ENCODE data around the gene PPFIBP1.
"Not testable (repeated sequence)": the region's sequence is repeated elsewhere in the genome, so short reads cannot be mapped to it uniquely, and the experiment has no call there.

- not testable (repeated sequence) for TF ChIP-seq CTCF (CRISPR knock-in tag; IDR thresholded peaks at IDR 0.05); GABPA (IDR thresholded peaks at IDR 0.05; ENCODE audit: low read depth, low read length); GABPA (CRISPR knock-in tag; IDR thresholded peaks at IDR 0.05; ENCODE audit: low read depth); TARDBP (CRISPR knock-in tag; IDR thresholded peaks at IDR 0.05); HMG20B (CRISPR knock-in tag; conservative IDR thresholded peaks at IDR 0.05); RAD51 (IDR thresholded peaks at IDR 0.05; ENCODE audit: borderline replicate concordance); SP5 (CRISPR knock-in tag; IDR thresholded peaks at IDR 0.05; ENCODE audit: borderline replicate concordance, low read depth); ZNF564 (CRISPR knock-in tag; IDR thresholded peaks at IDR 0.05); ATF2 (CRISPR knock-in tag; IDR thresholded peaks at IDR 0.05)
Observed at GRCh38 chr12:27630219-27630618, 106.2 kb downstream of the PPFIBP1 start.
